Lower leg skin (tissue), 4 donors: ENCODE results near the gene TBKBP1. TPM values are rescaled to one million over a fixed set of nuclear protein-coding genes. Genes with fewer than 3 reads are reported as not detected.

Experiments used
- DNase-seq, 2 donors: peaks; one replicate each; pipeline ENCODE4 v3.0.0-alpha.2; 2019; ENCODE audit warnings: low spot score in 2 of 2
- H3K4me3 ChIP-seq: fragments of 200-600 bp; sonication (generic); 2 replicates; pipeline ENCODE4 v1.5.1; 2017; ENCODE audit warnings: mild to moderate bottlenecking, low read depth; ENCODE audit not compliant: poor library complexity, severe bottlenecking
- CTCF ChIP-seq, 3 donors: fragments of 450-650 bp; IDR thresholded peaks; one replicate each; pipeline ENCODE4 v1.5.1; 2016; ENCODE audit warnings: antibody characterized with exemption in 3 of 3, mild to moderate bottlenecking in 3 of 3, moderate library complexity in 2 of 3
- POLR2A ChIP-seq, 2 donors: fragments of 450-650 bp; IDR thresholded peaks; one replicate each; pipeline ENCODE4 v1.6.1; 2016 to 2017; ENCODE audit warnings: antibody characterized with exemption in 2 of 2, mild to moderate bottlenecking in 1 of 2, moderate library complexity in 1 of 2
- WGBS, 2 donors: methylation state at CpG; one replicate each; pipeline ENCODE4 v1.1.5; 2018; 5-methylcytosine and 5-hydroxymethylcytosine counted together
- intact Hi-C: fragments of 100-400 bp; cut with DNase I; formaldehyde crosslinking; loops from one replicate; pipeline ENCODE4 v1.15.0; 2023; ENCODE audit warnings: low total_unique reads
- total RNA-seq, 4 donors: library from RNA; depleted of rRNA; stranded (reverse); fragments of >200 nt; gene quantifications; one replicate each; pipeline ENCODE4 v1.1.0, GENCODE V29; 2016

Gene TBKBP1
- total RNA-seq, 4 donors from 2014 or later = 7.1 to 14.7 (median 9.3) TPM

- intact Hi-C loops = no loop called here
- TF ChIP-seq CTCF (IDR thresholded peaks at IDR 0.05) = no peak
- no peak for TF ChIP-seq POLR2A (IDR thresholded peaks at IDR 0.05)
- 73 to 79% methylated on average over 6 of the region's 6 CpGs for WGBS, 2 donors
- no peak overlapping the region for H3K4me3 ChIP-seq
- DNase-seq = no peak
Measured at GRCh38 chr17:47660064-47660492, 33.9 kb upstream of the TBKBP1 start.

GRCh38 chr17:47663912-47664623, 29.9 kb upstream of the TBKBP1 start:
- intact Hi-C loops = no loop called here
- DNase-seq = peak in 1 of 2 donors; percentile 42
- no peak overlapping the region for H3K4me3 ChIP-seq
- TF ChIP-seq POLR2A (IDR thresholded peaks at IDR 0.05) = no peak
- no peak for TF ChIP-seq CTCF (IDR thresholded peaks at IDR 0.05)
- WGBS, 2 donors = 37 to 44% methylated on average over 6 of the region's 6 CpGs

GRCh38 chr17:47664624-47664941, 29.4 kb upstream of the TBKBP1 start:
- intact Hi-C loops = no loop called here
- no peak overlapping the region for H3K4me3 ChIP-seq
- DNase-seq = no peak
- TF ChIP-seq POLR2A (IDR thresholded peaks at IDR 0.05) (no peak), CTCF (IDR thresholded peaks at IDR 0.05) (no peak)

- no peak overlapping the region for H3K4me3 ChIP-seq
- TF ChIP-seq POLR2A (IDR thresholded peaks at IDR 0.05) = no peak
- no peak for TF ChIP-seq CTCF (IDR thresholded peaks at IDR 0.05)
- 68 to 71% methylated on average over 3 of the region's 3 CpGs for WGBS, 2 donors
- intact Hi-C loops = no loop called here
- DNase-seq = no peak
Measured at GRCh38 chr17:47665655-47666054, 28.3 kb upstream of the TBKBP1 start.

- TF ChIP-seq POLR2A (IDR thresholded peaks at IDR 0.05) (no peak), CTCF (IDR thresholded peaks at IDR 0.05) (no peak)
- H3K4me3 ChIP-seq = no peak overlapping the region
- intact Hi-C loops = no loop called here
- DNase-seq = no peak
- 84 to 92% methylated on average over 4 of the region's 4 CpGs for WGBS, 2 donors
Measured at GRCh38 chr17:47669081-47669480, 24.9 kb upstream of the TBKBP1 start.

GRCh38 chr17:47670064-47670463, 23.9 kb upstream of the TBKBP1 start:
- DNase-seq = no peak
- TF ChIP-seq POLR2A (IDR thresholded peaks at IDR 0.05) (no peak), CTCF (IDR thresholded peaks at IDR 0.05) (no peak)
- no peak overlapping the region for H3K4me3 ChIP-seq
- intact Hi-C loops = no loop called here
- WGBS, 2 donors = 19 to 22% methylated on average over 1 of the region's 1 CpG
